ENCODE results near the gene SLAIN2.

- TF ChIP-seq, protein P1, sequence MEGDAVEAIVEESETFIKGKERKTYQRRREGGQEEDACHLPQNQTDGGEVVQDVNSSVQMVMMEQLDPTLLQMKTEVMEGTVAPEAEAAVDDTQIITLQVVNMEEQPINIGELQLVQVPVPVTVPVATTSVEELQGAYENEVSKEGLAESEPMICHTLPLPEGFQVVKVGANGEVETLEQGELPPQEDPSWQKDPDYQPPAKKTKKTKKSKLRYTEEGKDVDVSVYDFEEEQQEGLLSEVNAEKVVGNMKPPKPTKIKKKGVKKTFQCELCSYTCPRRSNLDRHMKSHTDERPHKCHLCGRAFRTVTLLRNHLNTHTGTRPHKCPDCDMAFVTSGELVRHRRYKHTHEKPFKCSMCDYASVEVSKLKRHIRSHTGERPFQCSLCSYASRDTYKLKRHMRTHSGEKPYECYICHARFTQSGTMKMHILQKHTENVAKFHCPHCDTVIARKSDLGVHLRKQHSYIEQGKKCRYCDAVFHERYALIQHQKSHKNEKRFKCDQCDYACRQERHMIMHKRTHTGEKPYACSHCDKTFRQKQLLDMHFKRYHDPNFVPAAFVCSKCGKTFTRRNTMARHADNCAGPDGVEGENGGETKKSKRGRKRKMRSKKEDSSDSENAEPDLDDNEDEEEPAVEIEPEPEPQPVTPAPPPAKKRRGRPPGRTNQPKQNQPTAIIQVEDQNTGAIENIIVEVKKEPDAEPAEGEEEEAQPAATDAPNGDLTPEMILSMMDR (IDR thresholded peaks at IDR 0.05; ENCODE audit: insufficient read depth, low read depth, low read length): no peak
- TF ChIP-seq EZH2 (IDR thresholded peaks at IDR 0.05; ENCODE audit: insufficient read depth, low read length): no peak
These were observed 41.3 kb upstream of the SLAIN2 start for GRCh38 chr4:48300004-48300403.
